ENCODE measurements around the gene DEFB114.

GRCh38 chr6:49919261-49919660 lies 44.7 kb downstream of the DEFB114 start:
- TF ChIP-seq YY1 (IDR thresholded peaks at IDR 0.05; ENCODE audit: insufficient read depth, insufficient read length) (no peak), ZNF274 (IDR thresholded peaks at IDR 0.05; ENCODE audit: low read depth, low read length) (no peak)
